Esophagus muscularis mucosa (tissue), 4 donors: ENCODE data around the gene ACTA1. TPM values are rescaled to one million over a fixed set of nuclear protein-coding genes. Genes with fewer than 3 reads are reported as not detected.

ENCODE experiments used
- DNase-seq: peaks from one replicate; pipeline ENCODE4 v3.0.0-alpha.2; 2017; ENCODE audit errors: extremely low spot score
- H3K27ac ChIP-seq, 4 donors: fragments of 200-600 bp; sonication (generic); replicated peaks in 1 of 4; 1 replicate in 3 of 4; 2 replicates in 1 of 4; pipeline ENCODE4 v1.5.1; 2016 to 2019; ENCODE audit warnings: mild to moderate bottlenecking in 1 of 4
- H3K27me3 ChIP-seq, 4 donors: fragments of 200-600 bp; sonication (generic); one replicate each; pipeline versions ENCODE4 v1.5.1 to v1.6.0; 2016 to 2019
- H3K36me3 ChIP-seq, 4 donors: fragments of 200-600 bp; sonication (generic); one replicate each; pipeline ENCODE4 v1.5.1; 2016 to 2019
- H3K4me1 ChIP-seq, 4 donors: fragments of 200-600 bp; sonication (generic); one replicate each; pipeline ENCODE4 v1.5.1; 2016 to 2019
- H3K4me3 ChIP-seq, 4 donors: fragments of 200-600 bp; sonication (generic); 1 replicate in 2 of 4; 2 replicates in 2 of 4; pipeline ENCODE4 v1.5.1; 2016 to 2019; ENCODE audit warnings: mild to moderate bottlenecking in 4 of 4, moderate library complexity in 1 of 4
- H3K9me3 ChIP-seq, 4 donors: fragments of 200-600 bp; sonication (generic); 1 replicate in 3 of 4; 2 replicates in 1 of 4; pipeline ENCODE4 v1.5.1; 2016 to 2019
- EP300 ChIP-seq: sonication (generic); formaldehyde crosslinking; IDR thresholded peaks from one replicate; pipeline ENCODE4 v1.6.1; 2017; ENCODE audit warnings: antibody characterized with exemption
- POLR2A ChIP-seq: fragments of 450-650 bp; IDR thresholded peaks from one replicate; pipeline ENCODE4 v1.6.1; 2017; ENCODE audit warnings: antibody characterized with exemption, moderate library complexity, mild to moderate bottlenecking, low read depth
- POLR2AphosphoS5 ChIP-seq, 2 donors: sonication (generic); formaldehyde crosslinking; IDR thresholded peaks; one replicate each; pipeline ENCODE4 v1.6.1; 2017; ENCODE audit warnings: antibody characterized with exemption in 2 of 2
- WGBS: methylation state at CpG from one replicate; pipeline ENCODE4 v1.1.5; 2018; 5-methylcytosine and 5-hydroxymethylcytosine counted together
- intact Hi-C: fragments of 100-400 bp; cut with DNase I; formaldehyde crosslinking; loops from one replicate; pipeline ENCODE4 v1.15.1; 2023
- total RNA-seq, 4 donors: library from RNA; depleted of rRNA; stranded (reverse); fragments of >200 nt; gene quantifications; one replicate each; pipeline versions ENCODE4 v1.1.0 to v1.2.1, GENCODE V29; 2016
- TF ChIP-seq, protein P1 (sequence below), 3 experiments: fragments of 200-600 bp in 2 of 3; fragments of 450-650 bp in 1 of 3; sonication (generic) in 2 of 3; IDR thresholded peaks; one replicate each; pipeline ENCODE4 v1.5.1; 2017 to 2019; ENCODE audit warnings: antibody characterized with exemption in 3 of 3, mild to moderate bottlenecking in 2 of 3, moderate library complexity in 1 of 3

ACTA1 gene
- total RNA-seq = under 1 TPM in 3 of 4 donors, not detected in 1; 0.29 to 0.58 (median 0.42) TPM

DNA sequence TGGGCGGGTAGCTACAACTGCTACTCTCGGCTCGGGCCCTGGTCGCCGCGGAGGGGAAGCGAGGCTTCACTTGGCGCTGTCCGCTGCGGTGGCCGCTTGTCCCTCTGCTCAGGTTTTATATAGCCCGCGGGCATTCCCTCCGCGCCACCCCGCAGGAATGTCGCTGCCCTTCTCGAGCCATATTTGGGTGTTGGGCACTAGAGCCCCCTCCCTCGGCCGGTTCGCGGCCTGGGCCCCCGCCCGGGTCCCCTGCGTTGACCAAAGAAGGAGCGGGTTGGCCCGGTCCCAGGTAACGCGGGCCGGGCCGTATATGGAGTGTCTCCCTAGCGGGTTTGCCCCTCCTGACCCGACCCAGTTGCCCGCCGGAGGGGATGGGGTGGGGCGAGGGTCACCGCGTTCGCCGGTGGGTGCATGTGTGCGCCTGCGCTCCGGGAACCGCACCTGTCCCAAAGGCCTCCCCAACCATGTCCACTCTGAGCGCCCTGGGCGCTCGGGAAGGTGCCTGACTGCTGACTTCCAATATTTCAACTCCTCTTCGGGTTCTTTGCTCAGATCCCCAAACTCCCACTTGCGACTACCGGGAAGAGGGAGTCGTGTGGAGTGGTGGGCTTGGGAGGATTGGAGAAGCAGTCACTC, at the start of gene ACTA1:
ACTA1 (minus strand) TSS at position 90 of the 636 bp plus-strand sequence. CDS start 979 bp downstream, outside the sequence.
- TF ChIP-seq EP300 = no peak
- TF ChIP-seq POLR2A = no peak
- no peak for TF ChIP-seq POLR2AphosphoS5 (IDR thresholded peaks at IDR 0.05)
- TF ChIP-seq, protein P1, sequence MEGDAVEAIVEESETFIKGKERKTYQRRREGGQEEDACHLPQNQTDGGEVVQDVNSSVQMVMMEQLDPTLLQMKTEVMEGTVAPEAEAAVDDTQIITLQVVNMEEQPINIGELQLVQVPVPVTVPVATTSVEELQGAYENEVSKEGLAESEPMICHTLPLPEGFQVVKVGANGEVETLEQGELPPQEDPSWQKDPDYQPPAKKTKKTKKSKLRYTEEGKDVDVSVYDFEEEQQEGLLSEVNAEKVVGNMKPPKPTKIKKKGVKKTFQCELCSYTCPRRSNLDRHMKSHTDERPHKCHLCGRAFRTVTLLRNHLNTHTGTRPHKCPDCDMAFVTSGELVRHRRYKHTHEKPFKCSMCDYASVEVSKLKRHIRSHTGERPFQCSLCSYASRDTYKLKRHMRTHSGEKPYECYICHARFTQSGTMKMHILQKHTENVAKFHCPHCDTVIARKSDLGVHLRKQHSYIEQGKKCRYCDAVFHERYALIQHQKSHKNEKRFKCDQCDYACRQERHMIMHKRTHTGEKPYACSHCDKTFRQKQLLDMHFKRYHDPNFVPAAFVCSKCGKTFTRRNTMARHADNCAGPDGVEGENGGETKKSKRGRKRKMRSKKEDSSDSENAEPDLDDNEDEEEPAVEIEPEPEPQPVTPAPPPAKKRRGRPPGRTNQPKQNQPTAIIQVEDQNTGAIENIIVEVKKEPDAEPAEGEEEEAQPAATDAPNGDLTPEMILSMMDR (IDR thresholded peaks at IDR 0.05) = no peak
- intact Hi-C loops = no loop called here
- Histone ChIP-seq H3K9me3 (no peaks in the 10 kb centered on the region), H3K27ac (no peak within 1 kb of the TSS), H3K4me3 (peak within 1 kb of the TSS in 3 of 4 donors; percentile 3 to 18 (median 6)), H3K4me1 (peaks cover 30 to 52% (median 46%) of the 10 kb centered on the region in 4 donors), H3K36me3 (no peaks in the 10 kb centered on the region), H3K27me3 (peaks cover 20 to 67% (median 58%) of the 10 kb centered on the region in 4 donors)
- WGBS = 2% methylated on average over 32 of the region's 51 CpGs
- no peak for DNase-seq

DNA sequence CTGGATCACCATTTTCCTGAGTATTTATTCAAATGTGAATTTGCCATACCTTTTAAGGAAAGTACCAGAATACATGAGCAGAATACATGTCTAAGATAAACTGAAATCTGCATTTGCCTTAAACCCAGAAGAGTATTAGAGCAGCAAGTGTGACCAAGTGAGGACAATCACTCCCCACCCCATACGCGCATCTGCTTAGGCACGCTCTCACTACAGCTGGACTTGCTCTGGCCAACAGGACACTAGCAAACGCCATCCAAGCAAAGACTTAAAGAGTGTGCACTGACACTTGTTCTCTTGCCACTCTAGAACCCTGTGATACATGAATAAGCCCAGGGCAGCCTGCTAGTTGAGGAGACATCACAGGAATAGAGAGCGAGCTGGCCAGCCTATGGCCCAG, 48.6 kb upstream of the ACTA1 start:
- DNase-seq = no peak
- peaks cover 42 to 90% (median 77%) of the 10 kb centered on the region in 4 donors for H3K36me3 ChIP-seq
- 93% methylated on average over 5 of the region's 5 CpGs for WGBS
- no peaks in the 10 kb centered on the region for H3K27me3 ChIP-seq
- peaks cover 0 to 16% (median 13%) of the 10 kb centered on the region in 4 donors for H3K4me1 ChIP-seq
- intact Hi-C loops = loop anchor here (2.0 to 10.0 kb wide), 3 partner anchors 140 to 818 kb away; partner anchors contain the start of gene CCSAP
- peak overlapping the region in 2 of 4 donors; percentile 17 to 69 for H3K27ac ChIP-seq
- H3K9me3 ChIP-seq = no peaks in the 10 kb centered on the region
- TF ChIP-seq EP300 = no peak
- TF ChIP-seq, protein P1 (IDR thresholded peaks at IDR 0.05) = no peak
- TF ChIP-seq POLR2A = no peak
- no peak for TF ChIP-seq POLR2AphosphoS5 (IDR thresholded peaks at IDR 0.05)
- H3K4me3 ChIP-seq = no peak overlapping the region

GRCh38 chr1:229480495-229480894, 46.6 kb upstream of the ACTA1 start:
- H3K27ac ChIP-seq = no peak overlapping the region
- H3K9me3 ChIP-seq = no peaks in the 10 kb centered on the region
- DNase-seq = no peak
- no peaks in the 10 kb centered on the region for H3K27me3 ChIP-seq
- TF ChIP-seq POLR2A (no peak), EP300 (no peak), POLR2AphosphoS5 (IDR thresholded peaks at IDR 0.05) (no peak)
- TF ChIP-seq, protein P1 (IDR thresholded peaks at IDR 0.05) = no peak
- H3K4me3 ChIP-seq = no peak overlapping the region
- WGBS = 93% methylated on average over 7 of the region's 7 CpGs
- H3K4me1 ChIP-seq = peaks cover 0 to 16% (median 13%) of the 10 kb centered on the region in 4 donors
- peaks cover 35 to 90% (median 74%) of the 10 kb centered on the region in 4 donors for H3K36me3 ChIP-seq
- intact Hi-C loops = loop anchor here (5.0 to 10.0 kb wide), 2 partner anchors 138 to 816 kb away; partner anchors contain the start of gene CCSAP

DNA sequence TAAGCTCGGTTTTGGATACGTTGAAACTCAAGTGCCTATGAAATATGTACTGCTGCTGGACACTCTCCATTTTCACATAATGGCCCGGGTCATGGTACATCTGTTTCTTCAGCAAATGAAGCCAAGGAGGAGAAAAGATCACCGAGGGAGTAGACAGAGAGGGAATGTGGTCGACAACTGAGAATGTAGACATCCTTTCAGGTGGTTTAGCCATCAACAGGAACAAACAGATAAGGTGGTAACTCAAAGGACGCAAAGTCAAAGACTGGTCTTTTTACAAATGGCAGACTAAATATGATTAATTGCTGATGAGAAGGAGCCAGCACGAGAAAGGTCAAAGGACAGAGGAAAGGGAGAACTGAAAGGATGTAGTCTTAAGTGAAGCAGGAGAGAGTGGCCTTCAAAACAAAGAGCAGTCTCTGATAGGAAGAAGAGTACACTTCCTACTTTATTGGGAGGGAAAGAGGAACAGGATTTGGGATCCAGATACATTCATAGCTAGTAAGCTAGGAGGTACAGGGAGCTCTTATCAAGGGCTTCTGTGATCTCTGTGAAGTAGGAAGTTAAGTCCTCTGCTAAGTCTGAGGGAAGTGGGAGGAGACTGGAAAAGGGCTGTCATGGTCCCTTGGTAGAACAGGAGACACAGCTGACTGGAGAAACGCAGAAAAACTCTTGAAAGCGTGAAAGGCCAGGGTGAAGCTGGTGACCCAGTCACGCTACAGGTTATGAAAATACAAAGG, 45.9 kb upstream of the ACTA1 start:
- no peak for DNase-seq
- TF ChIP-seq EP300 (no peak), POLR2A (no peak), POLR2AphosphoS5 (IDR thresholded peaks at IDR 0.05) (no peak)
- TF ChIP-seq, protein P1 (IDR thresholded peaks at IDR 0.05) = no peak
- H3K27me3 ChIP-seq = no peaks in the 10 kb centered on the region
- H3K4me3 ChIP-seq = no peak overlapping the region
- peaks cover 33 to 90% (median 74%) of the 10 kb centered on the region in 4 donors for H3K36me3 ChIP-seq
- H3K4me1 ChIP-seq = peaks cover 0 to 16% (median 13%) of the 10 kb centered on the region in 4 donors
- H3K9me3 ChIP-seq = no peaks in the 10 kb centered on the region
- intact Hi-C loops = loop anchor here (5.0 to 10.0 kb wide), 2 partner anchors 138 to 815 kb away; partner anchors contain the start of gene CCSAP
- 85% methylated on average over 10 of the region's 10 CpGs for WGBS
- H3K27ac ChIP-seq = no peak overlapping the region
